Measurements from ENCODE around the gene DNAH9. TPM values are rescaled to one million over a fixed set of nuclear protein-coding genes. Genes with fewer than 3 reads are reported as not detected.

The DNAH9 gene
- total RNA-seq, 1 experiment from 2014 or later = 0.22 TPM

GRCh38 chr17:11853321-11854151 is 255.3 kb downstream of the DNAH9 start:
- Histone ChIP-seq H3K56ac (ENCODE audit: insufficient read length, low read depth, low read length) (no peak overlapping the region), H3K27me3 (ENCODE audit: insufficient read depth, low read length) (no peaks in the 10 kb centered on the region), H3K4ac (ENCODE audit: low read depth, low read length) (no peak overlapping the region), H4K91ac (ENCODE audit: insufficient read length, low read depth, low read length) (no peak overlapping the region), H3K9ac (ENCODE audit: extremely low read depth, insufficient read length, low read length) (no peak overlapping the region), H4K8ac (replicated peaks; ENCODE audit: insufficient read length, low read depth, low read length) (no peak overlapping the region), H3K79me1 (ENCODE audit: insufficient read depth, low read depth, low read length, poor library complexity, severe bottlenecking) (no peaks in the 10 kb centered on the region), H3K9me3 (ENCODE audit: control insufficient read depth, low read depth, low read length) (no peaks in the 10 kb centered on the region), H3K23me2 (ENCODE audit: insufficient read length, low read depth, low read length, poor library complexity, severe bottlenecking) (no peaks in the 10 kb centered on the region), H3K4me2 (ENCODE audit: insufficient read depth, insufficient read length, low read length) (no peak overlapping the region), H2BK120ac (ENCODE audit: low read depth, low read length, poor library complexity, severe bottlenecking) (no peak overlapping the region), H4K20me1 (ENCODE audit: control insufficient read depth, insufficient read depth, insufficient read length) (no peaks in the 10 kb centered on the region), H3K23ac (ENCODE audit: insufficient read length, low read depth, low read length) (no peak overlapping the region), H2BK12ac (ENCODE audit: insufficient read length, low read depth, low read length) (no peak overlapping the region), H2BK15ac (ENCODE audit: low read depth, low read length) (no peak overlapping the region), H2BK20ac (ENCODE audit: low read depth, low read length, poor library complexity, severe bottlenecking) (no peak overlapping the region), H3K79me2 (ENCODE audit: insufficient read depth, low read length) (no peaks in the 10 kb centered on the region), H3K14ac (ENCODE audit: insufficient read depth, low read length) (0 out of 2 replicates have a peak overlapping the region, but pooled peaks have one; percentile 16), H2AFZ (ENCODE audit: low read length) (no peak overlapping the region), H2AK5ac (ENCODE audit: insufficient read length, low read length) (no peak overlapping the region), H3T11ph (ENCODE audit: low read length) (no peak overlapping the region), H3K27ac (ENCODE audit: insufficient read length, low read depth, low read length) (no peak overlapping the region), H4K5ac (ENCODE audit: insufficient read length, low read depth, low read length) (no peak overlapping the region), H2BK5ac (ENCODE audit: insufficient read length, low read length) (no peak overlapping the region), H3K4me1 (ENCODE audit: insufficient read depth, low read length) (peaks cover 3% of the 10 kb centered on the region; the same call in 1 of the 2 replicates), H3K18ac (ENCODE audit: insufficient read length, low read depth, low read length) (no peak overlapping the region)
- TF ChIP-seq CTCF (conservative IDR thresholded peaks at IDR 0.05) = no peak
- no peak overlapping the region for H3K4me3 Mint-ChIP-seq
- peaks cover 2% of the 10 kb centered on the region; the same call in 1 of the 2 replicates for H3K27me3 Mint-ChIP-seq (ENCODE audit: low read depth)
- peaks cover 0 to 4% (median 0%) of the 10 kb centered on the region in 3 experiments; a peak in 1 of 7 replicates for H3K36me3 Mint-ChIP-seq (ENCODE audit: insufficient read depth in 1 of 3, low read depth in 3 of 3)
- H3K4me1 Mint-ChIP-seq = peaks cover 26 to 42% of the 10 kb centered on the region in 2 experiments
- H3K27ac Mint-ChIP-seq = no peak overlapping the region
- no peaks in the 10 kb centered on the region; a peak in 2 of 5 replicates for H3K9me3 Mint-ChIP-seq
- peak; percentile 52 for DNase-seq
- no CpG with 5 or more reads among the region's 11 CpGs for WGBS (ENCODE audit: extremely low coverage, insufficient read length, low lambda C conversion rate)
